Activated T-helper 1 cell treated with Interleukin-2 at 50 U/mL for 16 hours (primary cell): ENCODE data around the gene OSBPL1A.
A peak's percentile ranks its signal among the peaks of the same experiment; 100 is the strongest.

Experiments used
- DNase-seq: peaks from one replicate; pipeline ENCODE4 v3.0.0-alpha.2; 2020; ENCODE audit warnings: low read depth

OSBPL1A gene

DNA sequence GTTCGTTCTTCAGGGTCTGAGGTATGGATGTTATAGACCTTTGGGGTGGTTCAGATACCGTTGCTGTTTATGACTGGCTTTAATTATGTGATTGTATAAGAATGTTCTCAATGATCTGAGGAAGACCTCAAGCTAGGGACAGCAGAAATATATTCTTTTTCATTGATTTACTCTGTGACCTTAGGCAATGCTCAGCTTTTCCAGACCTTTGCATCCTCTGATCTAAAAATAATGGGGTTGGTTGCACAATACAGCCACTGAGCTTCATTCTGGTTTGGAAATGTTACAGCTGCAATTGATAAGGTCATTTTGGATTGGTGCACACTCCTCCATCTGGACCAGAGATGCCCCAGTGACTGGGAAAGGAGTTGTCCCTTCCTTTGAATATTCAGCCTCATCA lies 276.0 kb downstream of the OSBPL1A start:
- DNase-seq = no peak

- DNase-seq = no peak
Observed at GRCh38 chr18:24120676-24121075, 276.9 kb downstream of the OSBPL1A start.

- DNase-seq = peak; percentile 53
Observed at GRCh38 chr18:24118750-24119577, 278.7 kb downstream of the OSBPL1A start.

DNA sequence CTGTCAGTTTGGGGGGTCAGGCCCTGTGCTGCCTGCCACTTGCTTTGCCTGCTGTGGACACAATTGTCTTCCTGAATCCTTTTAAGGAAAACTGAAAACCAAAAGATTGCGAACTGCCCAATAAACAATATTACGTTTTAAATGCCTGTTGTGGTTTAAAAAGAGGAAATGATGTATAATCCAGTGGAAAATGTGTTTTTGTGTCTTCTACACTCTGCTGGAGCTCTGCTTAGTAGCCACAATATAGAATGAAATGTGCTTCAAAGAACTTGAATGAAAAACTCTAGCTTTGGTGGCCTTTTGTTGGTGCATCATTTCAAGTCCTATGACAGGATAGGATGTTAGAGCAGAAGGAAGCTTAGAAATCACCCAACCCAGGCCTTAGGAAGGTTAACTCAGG lies 282.0 kb downstream of the OSBPL1A start:
- DNase-seq = no peak

- DNase-seq = no peak
Observed at GRCh38 chr18:24114924-24115549, 282.6 kb downstream of the OSBPL1A start.

DNA sequence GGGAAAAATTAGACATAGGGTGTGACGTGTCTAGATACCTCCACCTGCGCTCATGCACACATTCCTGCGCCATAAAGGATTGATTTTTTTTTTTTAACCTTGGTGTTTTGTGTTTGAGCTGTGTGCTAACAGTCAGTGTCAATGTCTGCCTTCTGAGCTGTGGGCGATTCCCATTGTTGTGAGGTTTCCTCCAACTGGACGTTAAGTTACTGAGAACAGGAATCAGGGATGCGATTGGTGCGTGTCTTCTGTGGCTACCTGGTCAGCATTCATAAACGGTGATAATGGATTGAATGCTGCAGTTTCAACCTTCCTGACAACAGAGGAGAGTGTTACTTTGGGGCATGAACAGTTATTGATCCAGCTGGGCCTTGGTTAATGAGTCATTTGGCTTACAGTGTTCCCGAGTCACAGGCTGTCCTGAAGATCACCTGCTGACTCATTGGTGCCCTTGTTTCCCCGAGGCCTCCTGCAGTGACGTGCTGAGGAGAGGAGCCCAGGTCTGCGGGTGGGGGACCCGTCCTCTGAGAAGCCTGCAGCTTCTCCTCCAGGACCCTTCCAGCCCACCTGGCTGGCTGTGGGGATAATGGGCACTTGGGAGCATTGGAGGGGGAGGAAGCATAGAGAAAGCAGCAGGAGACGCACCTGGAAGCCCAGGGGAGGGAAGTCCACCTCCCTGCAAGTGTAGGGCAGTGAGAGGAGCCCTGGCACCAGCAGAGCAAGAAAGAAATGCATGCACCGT lies 284.6 kb downstream of the OSBPL1A start:
- no peak for DNase-seq

- no peak for DNase-seq
Observed at GRCh38 chr18:24112464-24112863, 285.2 kb downstream of the OSBPL1A start.
